ENCODE results near the gene GMPR.

DNA sequence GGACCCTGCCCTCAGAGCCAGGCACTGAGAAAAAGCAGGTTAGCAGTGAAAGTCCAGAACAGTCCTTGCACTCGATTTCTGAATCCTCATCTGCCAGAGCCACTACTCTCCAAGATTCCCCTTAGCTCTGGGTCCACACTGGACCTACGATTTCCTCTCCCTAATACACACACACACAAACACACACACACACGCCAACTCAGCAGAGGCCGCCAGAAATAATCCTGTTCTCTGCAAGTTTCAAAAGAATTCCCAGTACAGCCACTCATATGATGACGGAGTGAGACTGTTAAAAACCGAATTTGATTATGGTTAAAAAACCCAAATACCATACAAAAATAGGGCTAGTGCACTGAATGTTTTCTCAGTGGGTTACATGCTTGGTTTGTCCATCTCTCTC lies 90.8 kb downstream of the GMPR start:
- no peak for TF ChIP-seq EZH2 (IDR thresholded peaks at IDR 0.05; ENCODE audit: low read depth)
- TF ChIP-seq, protein P1, sequence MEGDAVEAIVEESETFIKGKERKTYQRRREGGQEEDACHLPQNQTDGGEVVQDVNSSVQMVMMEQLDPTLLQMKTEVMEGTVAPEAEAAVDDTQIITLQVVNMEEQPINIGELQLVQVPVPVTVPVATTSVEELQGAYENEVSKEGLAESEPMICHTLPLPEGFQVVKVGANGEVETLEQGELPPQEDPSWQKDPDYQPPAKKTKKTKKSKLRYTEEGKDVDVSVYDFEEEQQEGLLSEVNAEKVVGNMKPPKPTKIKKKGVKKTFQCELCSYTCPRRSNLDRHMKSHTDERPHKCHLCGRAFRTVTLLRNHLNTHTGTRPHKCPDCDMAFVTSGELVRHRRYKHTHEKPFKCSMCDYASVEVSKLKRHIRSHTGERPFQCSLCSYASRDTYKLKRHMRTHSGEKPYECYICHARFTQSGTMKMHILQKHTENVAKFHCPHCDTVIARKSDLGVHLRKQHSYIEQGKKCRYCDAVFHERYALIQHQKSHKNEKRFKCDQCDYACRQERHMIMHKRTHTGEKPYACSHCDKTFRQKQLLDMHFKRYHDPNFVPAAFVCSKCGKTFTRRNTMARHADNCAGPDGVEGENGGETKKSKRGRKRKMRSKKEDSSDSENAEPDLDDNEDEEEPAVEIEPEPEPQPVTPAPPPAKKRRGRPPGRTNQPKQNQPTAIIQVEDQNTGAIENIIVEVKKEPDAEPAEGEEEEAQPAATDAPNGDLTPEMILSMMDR (conservative IDR thresholded peaks at IDR 0.05): no peak

Measured in PC-9 (cell line).